ENCODE results near the gene PNPLA7. TPM values are rescaled to one million over a fixed set of nuclear protein-coding genes. Genes with fewer than 3 reads are reported as not detected.

Gene PNPLA7
- total RNA-seq, 4 donors from 2014 or later: 0.61 to 3.4 (median 0.91) TPM

GRCh38 chr9:137421838-137422603, 128.2 kb downstream of the PNPLA7 start:
- H3K4me1 ChIP-seq: peaks cover 17 to 56% (median 19%) of the 10 kb centered on the region in 3 donors
- peak overlapping the region; percentile 72 to 100 (median 95) for H3K4me3 ChIP-seq
- no peaks in the 10 kb centered on the region for H3K9me3 ChIP-seq
- no peaks in the 10 kb centered on the region for H3K27me3 ChIP-seq
- intact Hi-C loops (cut with DNase I): no loop called here
- 0 to 3% methylated on average over 8 to 11 of the region's 11 CpGs for WGBS, 2 donors
- no peak for DNase-seq
- TF ChIP-seq, protein P1, sequence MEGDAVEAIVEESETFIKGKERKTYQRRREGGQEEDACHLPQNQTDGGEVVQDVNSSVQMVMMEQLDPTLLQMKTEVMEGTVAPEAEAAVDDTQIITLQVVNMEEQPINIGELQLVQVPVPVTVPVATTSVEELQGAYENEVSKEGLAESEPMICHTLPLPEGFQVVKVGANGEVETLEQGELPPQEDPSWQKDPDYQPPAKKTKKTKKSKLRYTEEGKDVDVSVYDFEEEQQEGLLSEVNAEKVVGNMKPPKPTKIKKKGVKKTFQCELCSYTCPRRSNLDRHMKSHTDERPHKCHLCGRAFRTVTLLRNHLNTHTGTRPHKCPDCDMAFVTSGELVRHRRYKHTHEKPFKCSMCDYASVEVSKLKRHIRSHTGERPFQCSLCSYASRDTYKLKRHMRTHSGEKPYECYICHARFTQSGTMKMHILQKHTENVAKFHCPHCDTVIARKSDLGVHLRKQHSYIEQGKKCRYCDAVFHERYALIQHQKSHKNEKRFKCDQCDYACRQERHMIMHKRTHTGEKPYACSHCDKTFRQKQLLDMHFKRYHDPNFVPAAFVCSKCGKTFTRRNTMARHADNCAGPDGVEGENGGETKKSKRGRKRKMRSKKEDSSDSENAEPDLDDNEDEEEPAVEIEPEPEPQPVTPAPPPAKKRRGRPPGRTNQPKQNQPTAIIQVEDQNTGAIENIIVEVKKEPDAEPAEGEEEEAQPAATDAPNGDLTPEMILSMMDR (IDR thresholded peaks at IDR 0.05): no peak
- TF ChIP-seq POLR2A (IDR thresholded peaks at IDR 0.05): no peak
- H3K27ac ChIP-seq: peak overlapping the region; percentile 68 to 95 (median 86)
- H3K36me3 ChIP-seq: peaks cover 0 to 17% (median 0%) of the 10 kb centered on the region in 3 donors

GRCh38 chr9:137417161-137418021, 132.8 kb downstream of the PNPLA7 start:
- Histone ChIP-seq H3K36me3 (peaks cover 0 to 20% (median 0%) of the 10 kb centered on the region in 3 donors), H3K4me3 (peak overlapping the region in 3 of 4 donors; percentile 32 to 48 (median 41)), H3K27me3 (no peaks in the 10 kb centered on the region), H3K27ac (peak overlapping the region in 2 of 4 donors; percentile 44 to 48), H3K9me3 (no peaks in the 10 kb centered on the region), H3K4me1 (peaks cover 9 to 46% (median 17%) of the 10 kb centered on the region in 3 donors)
- DNase-seq: no peak
- no peak for TF ChIP-seq POLR2A (IDR thresholded peaks at IDR 0.05)
- TF ChIP-seq, protein P1 (IDR thresholded peaks at IDR 0.05): no peak
- intact Hi-C loops (cut with DNase I): no loop called here
- 71 to 100% methylated on average over 3 to 43 of the region's 99 CpGs for WGBS, 2 donors

DNA sequence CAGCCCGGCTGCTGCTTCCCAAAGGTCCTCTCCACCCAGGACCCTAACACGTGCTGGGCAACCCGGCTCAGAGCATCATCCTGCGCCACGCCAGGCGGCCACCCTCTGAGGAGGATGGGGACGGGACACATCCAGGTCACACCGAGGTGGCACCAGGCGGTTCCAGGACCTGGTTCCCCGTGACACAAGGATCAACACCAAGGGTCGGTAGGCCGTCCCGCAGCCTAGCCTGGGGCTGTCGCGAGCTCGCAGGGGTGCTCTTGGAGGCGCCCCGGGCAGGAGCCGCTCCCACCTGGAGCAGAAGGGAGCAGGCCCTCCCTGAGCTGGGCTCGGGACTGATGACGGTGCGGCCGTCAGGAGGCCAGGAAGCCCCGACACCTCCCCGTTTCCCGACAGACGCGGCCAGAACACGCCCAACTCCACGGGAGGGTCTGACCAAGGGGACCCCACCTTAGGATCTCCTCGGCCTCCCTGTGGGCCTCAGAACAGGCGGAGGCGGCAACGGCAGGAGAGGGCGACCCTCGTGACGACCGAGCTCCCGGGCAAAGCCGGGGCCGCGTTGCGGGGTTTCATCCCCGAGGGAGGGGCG, 133.5 kb downstream of the PNPLA7 start:
- DNase-seq: no peak
- peak overlapping the region in 3 of 4 donors; percentile 32 to 48 (median 41) for H3K4me3 ChIP-seq
- WGBS, 2 donors: 76% methylated on average over 7 of the region's 45 CpGs; no CpG with 5 or more reads in 1 of the 2 donors
- TF ChIP-seq, protein P1 (IDR thresholded peaks at IDR 0.05): no peak
- TF ChIP-seq POLR2A (IDR thresholded peaks at IDR 0.05): no peak
- intact Hi-C loops (cut with DNase I): no loop called here
- H3K27me3 ChIP-seq: no peaks in the 10 kb centered on the region
- peaks cover 0 to 20% (median 0%) of the 10 kb centered on the region in 3 donors for H3K36me3 ChIP-seq
- peak overlapping the region in 2 of 4 donors; percentile 44 to 48 for H3K27ac ChIP-seq
- peaks cover 12 to 46% (median 16%) of the 10 kb centered on the region in 3 donors for H3K4me1 ChIP-seq
- no peaks in the 10 kb centered on the region for H3K9me3 ChIP-seq

GRCh38 chr9:137416006-137416562, 134.1 kb downstream of the PNPLA7 start:
- 84 to 100% methylated on average over 2 to 3 of the region's 23 CpGs for WGBS, 2 donors
- no peaks in the 10 kb centered on the region for H3K27me3 ChIP-seq

More at GRCh38 chr9:137416006-137416562, 134.1 kb downstream of the PNPLA7 start:
- intact Hi-C loops (cut with DNase I): no loop called here
- no peak for DNase-seq
- H3K4me3 ChIP-seq: no peak overlapping the region
- peaks cover 18 to 46% (median 19%) of the 10 kb centered on the region in 3 donors for H3K4me1 ChIP-seq
- no peak overlapping the region for H3K27ac ChIP-seq
- no peaks in the 10 kb centered on the region for H3K9me3 ChIP-seq
- TF ChIP-seq POLR2A (IDR thresholded peaks at IDR 0.05): no peak
- TF ChIP-seq, protein P1 (IDR thresholded peaks at IDR 0.05): no peak
- H3K36me3 ChIP-seq: peaks cover 0 to 20% (median 0%) of the 10 kb centered on the region in 3 donors
